GM23248 (cell line): Measurements from ENCODE around the gene RNF213. TPM values are rescaled to one million over a fixed set of nuclear protein-coding genes. Genes with fewer than 3 reads are reported as not detected.

Experiments
- DNase-seq: peaks from one replicate; pipeline ENCODE4 v3.0.0-alpha.2; 2015
- H2AFZ ChIP-seq: fragments of 200-600 bp; sonication (generic); 2 replicates; pipeline ENCODE4 v1.6.1; 2016; ENCODE audit warnings: antibody characterized with exemption
- H3F3A ChIP-seq: fragments of 200-600 bp; sonication (generic); 2 replicates; pipeline ENCODE4 v1.6.1; 2016; ENCODE audit warnings: mild to moderate bottlenecking, antibody characterized with exemption, mixed run types; ENCODE audit not compliant: insufficient read depth
- H3K27ac ChIP-seq: fragments of 200-600 bp; sonication (generic); 2 replicates; pipeline ENCODE4 v1.5.1; 2016; ENCODE audit warnings: mild to moderate bottlenecking
- H3K27me3 ChIP-seq: fragments of 200-600 bp; sonication (generic); replicated peaks from 2 replicates; pipeline ENCODE4 v1.6.1; 2016; ENCODE audit warnings: mild to moderate bottlenecking; ENCODE audit not compliant: insufficient read depth
- H3K36me3 ChIP-seq: fragments of 200-600 bp; sonication (generic); 2 replicates; pipeline ENCODE4 v1.6.1; 2016; ENCODE audit warnings: low read depth, mild to moderate bottlenecking
- H3K4me1 ChIP-seq: fragments of 200-600 bp; sonication (generic); 2 replicates; pipeline ENCODE4 v1.6.1; 2016; ENCODE audit warnings: mild to moderate bottlenecking; ENCODE audit not compliant: insufficient read depth
- H3K4me2 ChIP-seq: fragments of 200-600 bp; sonication (generic); one replicate; pipeline ENCODE4 v1.6.1; 2016; ENCODE audit warnings: mild to moderate bottlenecking; ENCODE audit not compliant: unreplicated experiment
- H3K4me3 ChIP-seq: fragments of 200-600 bp; sonication (generic); 2 replicates; pipeline ENCODE4 v1.5.1; 2016; ENCODE audit warnings: mild to moderate bottlenecking
- H3K79me2 ChIP-seq: fragments of 200-600 bp; sonication (generic); 2 replicates; pipeline ENCODE4 v1.6.1; 2016; ENCODE audit warnings: mild to moderate bottlenecking; ENCODE audit not compliant: insufficient read depth
- H3K9ac ChIP-seq: fragments of 200-600 bp; sonication (generic); 2 replicates; pipeline ENCODE4 v1.6.1; 2016; ENCODE audit warnings: mild to moderate bottlenecking
- H3K9me2 ChIP-seq: fragments of 200-600 bp; sonication (generic); 2 replicates; pipeline ENCODE4 v1.6.1; 2016; ENCODE audit warnings: mixed run types, mild to moderate bottlenecking, moderate library complexity; ENCODE audit not compliant: insufficient read depth
- H3K9me3 ChIP-seq: fragments of 200-600 bp; sonication (generic); one replicate; pipeline ENCODE4 v1.6.1; 2017; ENCODE audit warnings: low read depth
- H4K20me1 ChIP-seq: fragments of 200-600 bp; sonication (generic); 2 replicates; pipeline ENCODE4 v1.6.0; 2016; ENCODE audit not compliant: insufficient read depth
- EZH2 ChIP-seq: fragments of 200-600 bp; sonication (generic); IDR thresholded peaks from 2 replicates; pipeline ENCODE4 v1.6.1; 2018; ENCODE audit warnings: antibody characterized with exemption, mild to moderate bottlenecking; ENCODE audit not compliant: insufficient read depth, poor library complexity, severe bottlenecking
- EZH2phosphoT487 ChIP-seq: fragments of 200-600 bp; sonication (generic); IDR thresholded peaks from 2 replicates; pipeline ENCODE4 v1.6.1; 2018; ENCODE audit warnings: antibody characterized with exemption, moderate library complexity, mild to moderate bottlenecking, low read depth; ENCODE audit not compliant: insufficient read depth
- WGBS, 2 experiments: methylation state at CpG; one replicate each; pipeline ENCODE4 v1.1.6; 2015 to 2017; ENCODE audit warnings: low lambda C conversion rate in 2 of 2, low coverage in 1 of 2; ENCODE audit errors: missing lambda C conversion rate in 2 of 2; 5-methylcytosine and 5-hydroxymethylcytosine counted together
- in situ Hi-C: fragments of 300-500 bp; cut with MboI; formaldehyde crosslinking; loops from 2 replicates; pipeline ENCODE4 v1.15.0; 2020
- polyA plus RNA-seq: library from polyadenylated mRNA; unstranded; fragments of >200 nt; fragmentation: Nextera tagmentation; extraction: Ambion mirVana; gene quantifications from 2 replicates; pipeline ENCODE4 v1.2.1, GENCODE V29; 2016
- total RNA-seq: library from RNA; depleted of rRNA; stranded (reverse); fragments of >200 nt; shearing (Covaris generic); gene quantifications from 2 replicates; pipeline ENCODE4 v1.2.3, GENCODE V29; 2014

RNF213 gene
- total and polyA plus RNA-seq, 2 experiments from 2014 or later, result 18.8 to 45.0 TPM

- no peak for DNase-seq
- Histone ChIP-seq H3K4me1 (no peaks in the 10 kb centered on the region), H3K9ac (no peak overlapping the region), H3K36me3 (no peaks in the 10 kb centered on the region), H3K4me3 (no peak overlapping the region), H3K79me2 (no peaks in the 10 kb centered on the region), H4K20me1 (no peaks in the 10 kb centered on the region), H3K9me2 (no peaks in the 10 kb centered on the region), H3K9me3 (no peaks in the 10 kb centered on the region), H2AFZ (no peak overlapping the region), H3K4me2 (no peak overlapping the region), H3F3A (no peaks in the 10 kb centered on the region), H3K27ac (no peak overlapping the region), H3K27me3 (no peaks in the 10 kb centered on the region)
- WGBS, 2 experiments, result 81 to 83% methylated on average over 11 to 15 of the region's 15 CpGs
- in situ Hi-C loops, result loop anchor here (5.0 kb wide), 1 partner anchor 542 kb away; no protein-coding TSS in a partner anchor
- TF ChIP-seq EZH2phosphoT487 (no peak), EZH2 (no peak)
Measured at GRCh38 chr17:80430446-80431245, 170.0 kb downstream of the RNF213 start.

- H3F3A ChIP-seq, result no peaks in the 10 kb centered on the region
- H3K9me2 ChIP-seq, result no peaks in the 10 kb centered on the region
- H2AFZ ChIP-seq, result no peak overlapping the region
- H3K27ac ChIP-seq, result no peak overlapping the region
- WGBS, 2 experiments, result 93% methylated on average over 26 to 29 of the region's 29 CpGs
- H3K9ac ChIP-seq, result no peak overlapping the region
- H3K9me3 ChIP-seq, result no peaks in the 10 kb centered on the region
- no peak overlapping the region for H3K4me3 ChIP-seq
- no peak overlapping the region for H3K4me2 ChIP-seq
- no peaks in the 10 kb centered on the region for H3K4me1 ChIP-seq
- DNase-seq, result no peak
- H3K36me3 ChIP-seq, result no peaks in the 10 kb centered on the region
- H3K27me3 ChIP-seq, result no peaks in the 10 kb centered on the region
- TF ChIP-seq EZH2 (no peak), EZH2phosphoT487 (no peak)
- H4K20me1 ChIP-seq, result no peaks in the 10 kb centered on the region
- no peaks in the 10 kb centered on the region for H3K79me2 ChIP-seq
- in situ Hi-C loops, result loop anchor here (5.0 kb wide), 1 partner anchor 541 kb away; no protein-coding TSS in a partner anchor
Measured at GRCh38 chr17:80431246-80432195, 170.9 kb downstream of the RNF213 start.

- no peaks in the 10 kb centered on the region for H3F3A ChIP-seq
- H2AFZ ChIP-seq, result no peak overlapping the region
- no peak for DNase-seq
- TF ChIP-seq EZH2phosphoT487, result no peak
- TF ChIP-seq EZH2, result no peak
- H3K9me3 ChIP-seq, result no peaks in the 10 kb centered on the region
- H3K79me2 ChIP-seq, result no peaks in the 10 kb centered on the region
- H3K4me2 ChIP-seq, result no peak overlapping the region
- H3K27ac ChIP-seq, result no peak overlapping the region
- no peaks in the 10 kb centered on the region for H4K20me1 ChIP-seq
- no peaks in the 10 kb centered on the region for H3K4me1 ChIP-seq
- in situ Hi-C loops, result loop anchor here (5.0 kb wide), 1 partner anchor 540 kb away; no protein-coding TSS in a partner anchor
- no peaks in the 10 kb centered on the region for H3K9me2 ChIP-seq
- no peaks in the 10 kb centered on the region for H3K36me3 ChIP-seq
- H3K9ac ChIP-seq, result no peak overlapping the region
- WGBS, 2 experiments, result 69 to 71% methylated on average over 11 to 14 of the region's 15 CpGs
- H3K4me3 ChIP-seq, result no peak overlapping the region
- H3K27me3 ChIP-seq, result no peaks in the 10 kb centered on the region
Measured at GRCh38 chr17:80432350-80432955, 171.8 kb downstream of the RNF213 start.

GRCh38 chr17:80432961-80433550, 172.4 kb downstream of the RNF213 start:
- H3K79me2 ChIP-seq, result no peaks in the 10 kb centered on the region
- 73 to 82% methylated on average over 6 of the region's 6 CpGs for WGBS, 2 experiments
- no peaks in the 10 kb centered on the region for H3K9me2 ChIP-seq
- no peak overlapping the region for H3K9ac ChIP-seq
- no peaks in the 10 kb centered on the region for H3K36me3 ChIP-seq
- DNase-seq, result no peak
- no peaks in the 10 kb centered on the region for H3K27me3 ChIP-seq
- H3K4me2 ChIP-seq, result no peak overlapping the region
- in situ Hi-C loops, result loop anchor here (5.0 kb wide), 1 partner anchor 539 kb away; no protein-coding TSS in a partner anchor
- H3K4me1 ChIP-seq, result no peaks in the 10 kb centered on the region
- no peaks in the 10 kb centered on the region for H4K20me1 ChIP-seq
- no peak overlapping the region for H3K4me3 ChIP-seq
- no peak for TF ChIP-seq EZH2
- no peak for TF ChIP-seq EZH2phosphoT487
- H3K9me3 ChIP-seq, result no peaks in the 10 kb centered on the region
- no peaks in the 10 kb centered on the region for H3F3A ChIP-seq
- no peak overlapping the region for H2AFZ ChIP-seq
- H3K27ac ChIP-seq, result no peak overlapping the region
